HG03558 (cell line): ENCODE measurements around the gene KRTAP22-1.

ENCODE experiments used
- ATAC-seq: cut with Tn5 transposase; IDR thresholded peaks from one replicate; pipeline ENCODE4 v1.9.1; 2021; ENCODE audit warnings: moderate number of reproducible peaks; ENCODE audit not compliant: unreplicated experiment; ENCODE audit errors: extremely low read depth

The KRTAP22-1 gene

DNA sequence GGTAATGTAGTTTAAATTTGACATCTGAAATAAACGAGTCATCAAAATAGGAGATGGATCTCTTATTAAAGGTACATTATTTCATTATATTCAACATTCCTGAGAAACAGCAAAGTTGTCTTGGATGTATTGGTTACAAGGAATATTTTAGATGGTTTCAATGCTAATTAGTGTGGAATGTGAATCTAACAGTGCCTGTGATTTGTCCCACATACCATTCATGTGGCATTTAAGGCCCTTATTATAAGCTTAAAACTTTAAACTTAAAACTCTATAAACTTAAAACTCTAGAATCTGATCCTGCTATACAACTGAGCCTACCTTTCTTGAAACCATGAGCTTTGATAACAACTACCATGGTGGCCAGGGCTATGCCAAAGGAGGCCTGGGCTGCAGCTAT is at the start of gene KRTAP22-1:
Gene KRTAP22-1, plus strand, starts transcription at position 301 of the 400 bp plus-strand sequence.
- no peak for ATAC-seq

DNA sequence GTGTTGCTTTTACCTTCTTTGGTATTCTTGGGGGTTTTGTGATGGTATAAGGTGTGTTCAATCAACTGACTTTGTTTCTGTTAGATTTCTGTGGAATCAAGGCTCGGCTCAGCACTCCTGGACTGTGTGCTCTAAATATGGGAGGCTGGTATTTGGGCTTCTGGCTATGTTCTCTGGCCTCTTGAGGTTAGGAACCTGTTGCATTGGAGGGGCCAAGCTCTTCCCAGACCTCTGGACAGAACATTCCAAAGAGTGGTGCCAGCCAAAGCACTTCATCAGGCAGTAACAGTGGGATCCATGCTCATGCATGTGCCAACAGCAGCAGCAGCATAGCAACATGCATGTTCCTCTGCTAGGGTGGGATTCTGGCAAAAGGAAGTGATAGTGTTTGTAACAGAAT is 48.1 kb upstream of the KRTAP22-1 start:
- no peak for ATAC-seq

DNA sequence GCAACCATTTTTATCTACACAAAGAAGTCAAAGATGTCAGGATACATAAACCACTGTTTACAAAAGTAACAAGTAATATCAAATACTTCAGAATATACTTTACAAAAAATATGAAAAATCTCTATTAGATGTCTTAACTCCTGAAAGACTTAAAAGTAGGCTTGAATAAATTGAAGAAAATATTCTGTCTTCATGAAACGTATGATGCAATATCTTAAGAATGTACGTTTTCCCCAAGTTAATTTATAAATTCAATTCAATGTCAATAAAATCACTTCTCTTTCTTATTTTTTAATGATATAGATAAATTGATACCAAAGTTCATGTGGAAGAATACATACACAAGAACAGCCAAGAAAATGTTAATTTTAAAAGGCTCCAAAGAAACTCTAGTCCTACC is 45.8 kb upstream of the KRTAP22-1 start:
- no peak for ATAC-seq

DNA sequence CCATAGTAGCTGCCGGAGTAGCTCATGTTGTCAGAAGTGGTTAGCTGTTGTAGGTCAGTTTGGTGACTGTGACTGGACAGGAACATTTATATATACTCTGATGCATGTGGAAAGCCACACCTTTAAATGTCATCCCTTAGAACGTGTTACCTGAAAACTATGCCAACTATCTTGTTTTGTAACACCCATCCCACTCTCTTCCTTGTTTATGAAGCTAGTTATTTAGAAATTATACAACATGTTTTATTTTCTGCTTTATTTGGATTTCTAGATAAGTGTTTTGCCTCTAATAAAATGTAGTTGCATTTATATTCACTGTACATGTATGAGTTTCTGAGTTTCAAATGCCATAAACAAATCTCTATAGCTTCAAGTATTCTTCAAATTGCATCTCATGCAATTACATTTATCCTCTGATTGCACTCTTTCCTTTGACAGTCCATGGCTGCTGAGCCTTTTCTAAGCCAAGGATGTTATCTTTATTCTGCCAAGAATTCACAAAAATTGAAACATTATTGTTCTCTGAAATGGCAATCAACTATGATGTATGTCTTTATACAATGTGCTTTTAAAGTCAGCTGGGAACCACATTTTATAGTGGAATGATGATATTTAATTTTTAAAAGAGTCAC is 39.5 kb upstream of the KRTAP22-1 start, which contains the start of gene KRTAP19-7:
Gene KRTAP19-7, minus strand, starts transcription at position 51 of the 632 bp plus-strand sequence. Its CDS starts 25 bp downstream, at position 26.
- ATAC-seq = no peak

DNA sequence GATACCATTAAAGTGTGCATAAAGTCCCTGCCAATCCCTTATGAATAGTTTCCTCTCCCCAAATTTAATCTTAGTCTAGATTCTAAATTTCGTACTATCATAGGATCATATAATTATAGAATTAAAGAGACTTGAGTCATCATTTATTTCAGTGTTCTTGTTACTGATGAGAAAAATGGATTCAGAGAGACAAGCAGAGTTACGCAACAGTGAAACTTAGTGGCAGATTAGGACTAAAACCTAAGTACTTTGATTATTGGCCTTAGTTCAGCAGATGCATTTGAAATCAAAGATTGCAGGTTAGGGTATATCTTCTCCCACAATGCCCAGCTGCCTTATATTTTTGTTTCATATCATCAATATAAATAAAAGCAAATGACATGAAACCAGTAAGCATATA is 38.9 kb upstream of the KRTAP22-1 start:
- no peak for ATAC-seq

DNA sequence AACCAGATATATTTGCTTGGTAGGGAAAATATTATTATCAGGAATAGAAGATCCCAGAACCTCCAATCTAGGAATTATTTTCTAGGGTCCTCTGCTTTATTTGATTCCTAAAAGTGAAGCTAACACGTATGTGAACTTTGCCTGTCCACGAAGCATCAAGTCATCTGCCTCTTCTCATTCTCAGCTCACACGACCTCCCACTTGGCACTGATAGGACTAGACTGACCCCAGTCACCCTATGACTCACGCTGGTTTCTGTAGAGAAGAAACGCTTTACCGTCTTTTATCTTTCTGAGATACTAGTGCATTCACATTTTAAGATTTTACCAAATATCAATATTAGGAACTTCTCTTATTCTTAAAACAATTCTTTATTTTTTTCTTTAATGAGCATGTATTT is 37.8 kb upstream of the KRTAP22-1 start:
- ATAC-seq = no peak

DNA sequence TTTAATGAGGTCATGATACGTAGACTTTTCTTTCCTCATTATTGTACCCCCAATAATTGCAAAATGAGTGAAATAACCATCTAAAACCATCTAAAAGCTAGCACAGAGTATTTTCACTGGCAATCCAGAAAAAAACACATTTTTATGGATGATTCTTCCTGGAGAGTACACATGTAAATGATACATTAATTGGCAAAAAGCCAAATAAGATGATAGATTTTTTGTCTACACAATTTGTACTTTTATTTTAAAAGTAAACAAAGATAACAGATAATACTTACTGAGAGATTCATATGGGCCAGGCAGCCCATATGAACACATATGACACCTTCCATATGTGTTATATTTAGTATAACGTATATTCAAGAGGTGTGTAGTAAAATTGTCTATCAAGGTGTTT is 37.3 kb upstream of the KRTAP22-1 start:
- ATAC-seq = no peak

DNA sequence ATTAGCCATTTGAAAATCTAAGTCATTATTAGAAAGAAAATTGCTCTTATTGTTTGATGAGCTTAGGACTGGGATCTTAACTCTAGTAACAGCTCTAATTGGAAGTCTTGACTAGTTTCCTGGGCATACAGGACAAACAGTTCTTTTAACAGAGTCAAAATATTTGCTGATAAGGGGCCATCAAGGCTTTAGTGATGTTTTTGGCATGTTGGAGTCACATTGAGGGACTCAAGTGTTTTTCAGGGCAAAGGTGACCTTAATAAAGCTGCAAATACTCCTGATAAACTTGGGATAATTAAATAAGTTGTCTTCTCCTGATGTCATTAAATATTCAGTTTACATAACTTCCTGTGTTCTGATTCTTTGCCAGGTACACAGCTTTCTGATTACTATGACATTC is 33.3 kb upstream of the KRTAP22-1 start:
- ATAC-seq = no peak

DNA sequence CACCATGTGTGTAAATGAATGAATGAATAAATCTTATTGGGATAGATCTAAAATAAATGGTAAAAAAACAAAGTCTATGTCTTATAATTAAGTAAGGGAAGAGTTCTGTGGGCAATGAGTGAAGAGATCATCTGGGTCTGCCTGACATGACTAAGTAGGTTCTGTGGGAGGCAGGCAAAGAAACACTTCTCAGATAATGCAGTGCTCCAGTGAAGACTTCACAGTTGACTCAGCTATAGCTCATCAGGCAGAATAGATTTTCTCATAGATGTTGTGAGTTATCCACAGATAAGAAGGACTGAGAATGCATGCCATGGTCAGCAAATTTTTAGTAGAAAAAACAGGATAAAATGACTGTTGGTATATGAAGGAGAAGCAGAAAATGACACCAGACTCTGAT is 23.1 kb upstream of the KRTAP22-1 start:
- ATAC-seq = no peak

DNA sequence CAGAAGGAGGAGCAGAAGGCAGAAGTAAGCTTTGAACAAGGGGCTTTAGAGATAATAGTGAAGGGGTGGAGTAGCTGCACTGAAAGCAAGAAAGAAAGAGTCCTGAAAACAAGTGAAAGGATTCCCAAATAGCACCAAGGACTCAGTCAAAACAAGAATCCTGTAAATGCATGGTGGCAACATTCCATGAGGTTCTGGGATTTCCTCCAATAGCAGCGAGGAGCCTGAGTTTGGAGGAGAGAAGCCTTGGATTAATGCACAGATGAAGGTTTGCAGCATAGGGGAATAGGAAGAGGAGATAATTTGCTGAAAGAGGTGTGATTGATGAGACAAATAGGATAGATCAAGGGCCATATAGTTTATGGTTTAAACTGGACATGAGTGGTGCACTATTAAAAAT is 21.5 kb upstream of the KRTAP22-1 start:
- ATAC-seq = no peak

DNA sequence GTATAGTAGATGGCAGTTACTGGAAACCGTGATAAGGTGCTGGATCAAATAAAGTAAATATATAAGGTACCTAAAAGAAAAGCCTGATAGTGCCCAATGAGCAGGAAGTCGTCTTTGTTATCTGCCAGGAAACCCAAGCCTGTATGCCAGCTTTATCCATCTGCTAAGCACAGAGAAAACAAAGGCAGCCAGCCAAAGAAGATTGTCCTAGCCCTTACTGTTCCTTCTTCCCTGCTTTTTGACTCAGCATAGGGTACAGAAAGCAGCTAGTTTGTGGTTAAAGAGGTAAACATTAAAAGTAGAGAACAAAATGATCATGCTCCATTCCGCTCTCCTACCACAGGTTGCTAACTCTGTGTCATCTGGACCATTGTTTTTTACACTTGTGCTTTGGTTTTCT is 20.8 kb upstream of the KRTAP22-1 start:
- no peak for ATAC-seq

DNA sequence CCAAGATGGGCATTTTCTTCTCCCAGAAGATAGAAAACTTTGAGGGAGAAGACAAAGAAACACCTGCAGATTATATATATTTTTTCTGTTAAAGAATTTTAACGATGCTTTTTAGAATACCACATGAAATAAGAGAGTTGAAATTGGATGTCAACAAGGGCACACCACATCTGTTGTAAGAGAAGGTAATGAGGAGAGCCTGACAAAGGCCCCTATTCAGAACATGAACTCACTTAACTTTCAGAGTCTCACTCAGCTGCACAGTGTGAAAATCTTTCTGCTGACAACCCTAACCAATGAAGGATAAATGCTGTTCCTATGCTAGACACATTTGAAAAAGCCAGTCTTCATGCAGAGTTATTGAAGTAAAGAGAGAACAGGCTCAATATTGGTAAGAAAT is 18.0 kb upstream of the KRTAP22-1 start:
- no peak for ATAC-seq

DNA sequence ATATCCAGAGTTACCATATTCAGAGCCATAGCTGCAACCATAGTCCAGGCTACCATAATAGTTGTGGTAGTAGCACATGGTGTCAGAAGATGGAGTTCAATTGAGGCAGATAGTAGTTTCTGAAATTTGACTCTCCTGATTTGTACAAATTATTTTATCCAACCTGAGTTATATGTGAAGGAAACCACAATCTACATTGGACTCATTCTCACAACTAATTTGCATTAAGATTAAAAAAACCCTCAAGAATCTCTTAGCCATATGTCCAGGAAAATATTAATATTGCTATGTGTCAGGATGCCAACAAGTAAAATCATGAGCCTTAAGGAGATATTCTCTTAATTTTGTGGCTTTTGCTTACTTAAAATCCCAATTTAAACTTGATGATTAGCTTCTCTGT is 10.6 kb upstream of the KRTAP22-1 start, which contains the start of gene KRTAP22-2:
Gene KRTAP22-2, minus strand, starts transcription at position 101 of the 400 bp plus-strand sequence.
- ATAC-seq = no peak

DNA sequence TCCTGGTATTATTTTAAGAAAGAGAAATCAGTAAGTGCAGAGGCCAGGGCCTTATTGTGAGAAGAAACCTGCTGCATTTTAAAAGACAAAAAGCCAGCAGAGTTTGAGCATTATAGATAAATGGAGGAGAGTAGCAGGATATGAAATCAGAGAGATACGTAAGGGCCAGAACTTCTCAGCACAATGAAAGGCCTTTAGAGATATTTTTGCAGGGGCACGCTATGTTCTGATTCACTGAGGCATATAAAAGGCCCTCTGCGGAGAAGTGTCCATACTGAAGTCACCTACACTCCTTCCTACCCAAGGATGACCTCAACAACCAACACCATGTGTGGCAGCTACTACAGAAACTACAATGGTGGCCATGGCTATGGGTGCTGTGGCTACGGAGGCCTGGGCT is 8.7 kb upstream of the KRTAP22-1 start, which contains the start of gene KRTAP6-3:
Gene KRTAP6-3, plus strand, starts transcription at position 301 of the 400 bp plus-strand sequence. Its CDS starts 6 bp downstream, at position 307.
- no peak for ATAC-seq

DNA sequence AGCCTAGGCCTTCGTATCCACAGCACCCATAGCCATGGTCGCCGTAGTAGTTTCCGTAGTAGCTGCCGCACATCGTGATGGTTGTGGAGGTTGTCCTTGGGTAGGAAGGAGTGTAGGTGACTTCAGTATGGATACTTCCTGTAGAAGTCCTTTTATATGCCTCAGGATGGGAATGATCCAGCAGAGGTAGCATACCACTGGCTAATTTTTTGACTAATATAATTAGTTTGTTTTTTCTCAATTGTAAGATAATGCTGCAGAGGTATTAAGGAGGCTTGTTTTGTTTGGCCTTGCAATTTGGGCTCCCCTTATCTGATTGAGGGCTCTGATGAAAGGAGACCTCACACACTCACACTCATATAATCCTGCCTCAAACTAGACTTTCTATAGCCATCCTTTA is 2.1 kb upstream of the KRTAP22-1 start, which contains the start of gene KRTAP6-2:
Gene KRTAP6-2, minus strand, starts transcription at position 101 of the 400 bp plus-strand sequence. Its CDS starts 28 bp downstream, at position 73.
- no peak for ATAC-seq

DNA sequence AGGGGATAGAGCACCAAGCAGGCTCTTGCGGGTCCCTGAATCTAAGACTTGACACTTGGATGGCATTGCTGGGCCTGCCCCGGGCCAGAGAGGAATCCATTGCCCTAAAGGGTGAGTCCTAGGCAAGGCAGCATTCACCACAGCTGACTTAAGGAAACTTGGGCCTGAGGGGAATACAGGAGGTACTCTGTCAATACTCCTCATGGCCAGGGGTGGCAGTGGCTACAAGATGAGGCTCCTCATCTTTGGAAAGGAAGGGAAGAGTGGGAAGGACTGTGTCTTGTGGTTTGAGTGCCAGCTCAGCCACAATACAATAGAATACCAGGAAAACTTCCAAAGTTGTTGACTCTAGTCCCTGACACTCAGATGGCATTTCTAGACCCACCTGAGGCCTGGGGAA is 5.1 kb downstream of the KRTAP22-1 start:
- no peak for ATAC-seq

DNA sequence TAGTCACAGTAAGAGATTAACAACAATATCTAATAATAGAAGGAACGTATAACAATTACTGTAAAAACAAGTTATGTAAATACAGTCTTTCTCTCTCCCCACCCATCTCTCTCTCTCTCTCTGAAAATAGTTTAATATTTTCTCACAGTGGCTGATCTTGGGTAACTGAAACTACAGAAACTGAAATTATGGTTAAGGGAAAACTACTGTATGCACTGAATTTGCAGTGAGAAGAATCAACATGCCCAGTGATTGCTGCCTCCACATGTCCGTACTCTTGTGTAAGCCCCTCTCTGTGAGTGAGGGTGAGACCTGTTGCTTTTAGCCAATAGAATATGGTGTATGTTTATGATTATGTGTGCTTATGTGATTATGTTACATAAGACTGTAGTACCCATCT is 11.2 kb downstream of the KRTAP22-1 start:
- ATAC-seq = no peak

DNA sequence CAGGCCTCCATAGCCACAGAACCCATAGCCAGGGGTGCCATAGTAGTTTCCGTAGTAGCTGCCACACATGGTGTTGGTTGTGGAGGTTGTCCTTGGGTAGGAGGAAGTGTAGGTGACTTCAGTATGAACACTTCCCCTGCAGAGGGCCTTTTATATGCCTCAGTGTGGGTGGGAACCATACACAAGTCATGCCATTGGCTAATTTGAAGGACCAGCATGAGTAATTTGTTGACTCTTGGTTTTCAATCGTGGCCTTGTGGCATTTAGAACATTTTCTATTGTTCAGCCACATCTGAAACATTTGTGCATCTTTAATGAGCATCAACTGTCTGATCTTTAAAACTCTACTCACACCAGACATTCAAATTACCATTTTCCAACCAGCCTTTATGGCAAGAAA is 12.9 kb downstream of the KRTAP22-1 start, which contains the start of gene KRTAP6-1:
Gene KRTAP6-1, minus strand, starts transcription at position 95 of the 400 bp plus-strand sequence. Its CDS starts 26 bp downstream, at position 69.
- ATAC-seq = no peak

DNA sequence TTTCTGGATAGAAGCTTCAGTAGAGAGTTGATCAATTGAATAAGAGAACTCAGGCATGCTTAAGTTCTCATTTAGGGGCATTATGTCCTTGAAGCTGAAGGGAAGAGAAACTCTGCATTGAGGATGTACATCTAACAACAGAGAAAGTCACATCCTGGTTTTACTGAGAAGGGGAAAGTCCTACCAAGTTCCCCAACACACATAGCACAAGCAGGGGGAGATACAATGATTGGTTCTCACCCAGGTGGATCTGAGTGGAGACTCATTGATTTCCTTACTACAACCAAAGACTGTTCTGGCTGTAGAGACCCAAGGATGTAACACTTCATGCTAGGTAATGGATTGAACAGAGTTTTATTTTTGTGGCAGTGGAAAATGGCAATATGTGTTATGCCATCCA is 14.3 kb downstream of the KRTAP22-1 start:
- ATAC-seq = no peak

DNA sequence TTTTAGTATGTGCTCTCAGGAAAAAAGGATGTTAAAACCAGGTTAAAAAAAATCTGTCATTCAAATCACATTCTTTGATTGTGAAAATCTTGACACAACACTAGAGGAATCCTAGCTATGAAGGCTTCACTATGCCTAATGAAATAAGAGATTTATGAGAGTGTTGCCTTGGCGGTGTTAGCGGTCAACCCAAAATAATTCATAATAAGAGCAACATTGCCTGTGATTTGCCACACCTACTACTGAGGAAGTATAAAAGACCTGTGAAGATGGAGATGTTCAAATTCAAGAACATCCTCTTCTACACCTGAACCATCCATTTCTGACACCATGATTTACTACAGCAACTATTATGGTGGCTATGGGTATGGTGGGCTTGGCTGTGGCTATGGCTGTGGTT is 15.2 kb downstream of the KRTAP22-1 start, which contains the start of gene KRTAP20-1:
Gene KRTAP20-1, plus strand, starts transcription at position 301 of the 400 bp plus-strand sequence. Its CDS starts 30 bp downstream, at position 331.
- no peak for ATAC-seq

DNA sequence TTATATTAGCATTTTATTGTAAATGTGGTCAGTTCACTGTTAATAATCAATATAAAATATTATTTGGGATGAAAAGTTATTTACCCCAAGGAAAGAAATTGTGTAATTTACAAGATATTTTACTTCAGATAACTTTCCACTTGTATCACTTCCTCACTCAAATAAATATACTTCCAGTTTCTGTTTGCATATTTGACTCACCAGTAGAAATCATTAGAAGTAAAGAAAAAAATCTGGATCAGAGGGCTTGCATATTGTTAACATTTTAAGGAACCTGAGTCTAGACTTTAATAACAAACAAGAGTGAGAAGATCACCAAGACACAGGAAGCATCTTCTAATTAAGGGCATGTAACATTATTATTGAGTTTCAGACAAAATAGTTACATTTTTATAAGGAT is 19.2 kb downstream of the KRTAP22-1 start:
- no peak for ATAC-seq

DNA sequence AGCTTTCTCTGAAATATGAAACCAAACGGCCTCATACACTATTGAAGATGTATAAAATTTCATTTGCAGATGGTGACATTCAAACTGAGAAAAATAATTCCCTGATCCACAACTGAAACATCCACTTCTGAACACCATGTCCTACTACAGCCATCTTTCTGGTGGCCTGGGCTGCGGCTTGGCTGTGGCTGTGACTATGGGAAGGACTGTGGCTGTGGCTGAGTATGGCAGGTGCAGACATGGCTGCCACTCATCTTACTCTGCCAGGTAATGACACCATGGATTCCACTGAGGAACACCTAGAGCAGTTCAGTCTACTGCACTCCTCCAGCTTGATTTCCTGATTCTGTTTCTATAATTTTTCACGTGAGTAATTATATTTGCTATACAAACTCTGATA is 19.6 kb downstream of the KRTAP22-1 start, which contains the start of gene KRTAP20-4:
Gene KRTAP20-4, plus strand, starts transcription at position 106 of the 400 bp plus-strand sequence.
- no peak for ATAC-seq
